NCI-H2081 treated with DMSO at 0.1 percent for 48 hours (cell line): Measurements from ENCODE around the gene IGBP1.
"Not testable (repeated sequence)": the region's sequence is repeated elsewhere in the genome, so short reads cannot be mapped to it uniquely, and the experiment has no call there.

Experiments
- DNase-seq: peaks from one replicate; lab custom pipeline; 2025; lab: John Stamatoyannopoulos, UW

IGBP1 gene

GRCh38 chrX:70133303-70134115 is at the start of gene IGBP1:
Gene IGBP1, plus strand, starts transcription at chrX:70133447. Its CDS starts 501 bp downstream, at chrX:70133948.
- DNase-seq, result peak; percentile 61

DNA sequence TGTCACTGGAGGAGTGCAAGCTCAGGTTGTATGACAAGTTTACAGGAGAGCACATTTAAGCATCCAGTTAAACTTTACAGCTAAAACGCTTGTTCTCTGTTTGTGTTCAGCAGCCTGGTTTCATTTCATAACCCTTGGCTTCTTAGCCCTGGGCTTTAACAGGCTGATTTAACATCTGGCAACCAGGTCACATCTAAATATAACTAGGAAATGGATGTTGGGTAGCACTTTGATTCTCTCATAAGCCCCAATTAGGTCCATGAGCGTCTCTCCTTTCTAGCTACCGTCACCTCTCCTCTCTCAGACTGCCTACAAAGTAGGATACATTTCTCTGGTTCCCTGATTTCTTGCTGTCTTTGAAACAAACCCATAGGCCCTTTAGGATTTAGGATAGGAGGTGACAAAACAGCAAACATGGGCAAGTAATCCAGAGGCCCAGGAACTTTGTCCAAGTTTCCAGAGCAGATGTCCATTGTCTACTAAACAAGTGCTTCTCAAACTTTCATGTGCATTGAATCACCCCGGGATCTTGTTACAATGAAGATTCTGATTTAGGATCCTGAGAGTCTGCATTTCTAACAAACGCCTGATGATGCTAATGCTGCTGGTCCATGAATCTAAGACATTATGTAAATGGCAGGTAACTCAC is 48.5 kb upstream of the IGBP1 start:
- DNase-seq, result no peak

DNA sequence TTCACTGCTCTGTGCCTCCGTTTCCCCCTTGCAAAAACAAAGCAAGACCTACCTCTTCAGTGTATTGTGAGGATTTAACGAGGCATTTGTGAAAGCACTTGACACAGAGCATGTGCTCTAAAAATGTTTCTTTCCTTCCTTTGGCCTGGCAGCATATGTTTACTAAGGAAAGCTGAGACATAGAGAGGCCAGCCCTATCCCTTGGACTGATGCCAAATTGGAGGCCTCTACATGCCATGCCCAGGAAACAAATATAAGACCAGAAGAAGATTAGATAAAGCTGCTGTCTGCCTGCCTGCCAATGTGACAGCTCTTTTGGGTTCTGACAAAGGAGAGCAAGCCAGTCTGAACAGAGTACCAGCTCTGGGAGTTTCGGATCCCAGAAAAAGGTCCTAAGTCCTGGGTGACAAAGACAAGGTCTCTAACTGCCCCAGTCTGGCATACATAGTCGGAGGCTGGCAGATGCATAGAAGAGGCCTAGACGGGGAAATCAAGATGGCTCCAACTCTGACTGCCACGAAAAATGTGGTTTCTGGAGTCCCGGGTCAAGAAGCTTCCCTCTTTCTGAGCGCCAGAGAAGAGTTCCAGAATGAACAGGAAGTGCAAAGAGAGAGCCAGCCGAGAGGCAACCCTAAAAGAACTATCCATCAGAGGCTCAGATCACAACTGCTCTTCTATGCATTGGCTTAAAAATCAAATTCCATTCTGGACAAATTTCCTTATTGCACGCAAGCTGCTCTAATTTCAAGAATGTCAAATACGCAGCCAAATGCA is 45.2 kb upstream of the IGBP1 start:
- no peak for DNase-seq

DNA sequence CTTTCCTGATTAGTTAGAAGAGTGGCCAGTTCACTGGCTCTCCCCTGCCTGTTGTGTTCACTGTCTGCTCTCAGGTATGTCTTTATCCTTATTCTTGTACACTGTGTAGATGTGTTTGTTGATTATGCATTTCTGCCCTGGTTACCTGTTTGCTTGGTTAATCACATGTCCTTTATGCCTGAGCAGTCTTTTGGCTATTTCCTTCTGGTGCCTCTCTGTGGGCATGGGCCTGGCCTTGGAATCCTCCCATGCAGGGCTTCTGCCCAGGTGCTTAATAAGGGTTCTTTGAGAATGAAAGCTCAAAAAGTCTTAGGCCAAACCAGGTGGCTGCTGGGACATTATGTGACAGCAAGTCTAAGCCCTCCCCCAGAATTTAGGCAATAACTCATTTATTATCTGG is 44.5 kb upstream of the IGBP1 start:
- no peak for DNase-seq

- no peak for DNase-seq
Observed at GRCh38 chrX:70089604-70090297, 43.5 kb upstream of the IGBP1 start.

DNA sequence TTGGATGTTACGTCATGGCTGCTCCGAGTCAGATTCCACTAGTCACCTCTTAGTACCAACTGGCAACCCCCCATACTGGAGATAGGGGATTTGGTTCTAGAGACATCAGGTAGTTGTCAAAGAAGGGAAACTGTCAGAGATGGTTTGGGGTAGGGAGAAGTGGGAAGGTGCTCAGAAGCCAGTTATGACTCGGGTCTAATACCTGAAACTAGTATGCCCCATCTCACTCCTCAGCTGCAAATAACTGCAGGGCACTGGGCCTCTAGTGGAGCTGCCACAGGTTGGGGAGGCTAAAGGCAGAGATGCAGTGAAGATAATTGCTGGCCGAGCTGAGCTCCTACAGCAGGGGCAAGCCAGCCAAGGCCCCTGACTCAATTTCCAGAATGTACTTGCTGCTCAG is 41.0 kb upstream of the IGBP1 start:
- DNase-seq, result no peak

DNA sequence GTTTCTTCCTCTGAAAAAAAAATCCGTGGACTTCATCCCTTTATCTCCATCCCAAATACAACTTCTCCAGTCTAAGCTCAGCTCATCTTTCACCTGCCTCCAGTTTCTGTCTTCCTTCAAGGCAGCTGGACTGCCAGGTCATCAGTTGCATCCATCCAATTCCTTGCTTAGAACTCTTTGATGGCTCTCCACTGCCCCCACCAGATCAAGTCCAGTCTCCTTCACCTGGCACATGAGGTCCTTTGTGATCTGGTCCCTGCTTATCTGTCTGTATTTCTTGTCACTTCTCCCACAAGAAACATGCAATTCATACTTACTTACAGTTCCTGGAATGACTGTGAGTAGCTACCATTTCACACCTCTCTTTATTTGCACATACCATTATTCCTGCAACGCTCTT is 37.2 kb upstream of the IGBP1 start:
- no peak for DNase-seq

GRCh38 chrX:70105229-70105628 is 28.0 kb upstream of the IGBP1 start:
- DNase-seq, result no peak

GRCh38 chrX:70111436-70112026 is 21.7 kb upstream of the IGBP1 start:
- not testable (repeated sequence) for DNase-seq

- no peak for DNase-seq
Observed at GRCh38 chrX:70117738-70118137, 15.5 kb upstream of the IGBP1 start.

- not testable (repeated sequence) for DNase-seq
Observed at GRCh38 chrX:70123014-70123413, 10.2 kb upstream of the IGBP1 start.

- no peak for DNase-seq
Observed at GRCh38 chrX:70124678-70125077, 8.6 kb upstream of the IGBP1 start.

DNA sequence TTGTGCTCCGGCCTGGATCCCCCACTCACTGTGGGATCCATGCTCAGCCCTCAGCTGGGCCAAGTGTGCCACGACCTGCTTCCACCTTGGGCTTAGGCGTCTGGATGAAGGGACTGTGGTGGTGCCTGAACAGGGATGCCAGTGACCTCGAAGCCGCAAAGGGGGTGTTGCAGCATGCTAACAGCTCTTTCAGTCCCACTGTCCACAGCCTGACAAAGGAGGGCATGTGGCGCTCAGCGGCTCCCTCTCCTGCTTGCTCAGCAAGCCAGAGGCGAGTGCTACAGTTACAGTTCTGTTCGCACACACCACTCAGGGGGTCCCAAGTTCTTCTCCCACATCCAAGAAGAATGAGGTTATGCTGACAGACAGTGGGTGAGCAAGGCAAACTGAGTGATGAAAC is 5.2 kb upstream of the IGBP1 start:
- no peak for DNase-seq

- no peak for DNase-seq
Observed at GRCh38 chrX:70129816-70130215, 3.4 kb upstream of the IGBP1 start.

- DNase-seq, result no peak
Observed at GRCh38 chrX:70132224-70132623, 1.0 kb upstream of the IGBP1 start.

DNA sequence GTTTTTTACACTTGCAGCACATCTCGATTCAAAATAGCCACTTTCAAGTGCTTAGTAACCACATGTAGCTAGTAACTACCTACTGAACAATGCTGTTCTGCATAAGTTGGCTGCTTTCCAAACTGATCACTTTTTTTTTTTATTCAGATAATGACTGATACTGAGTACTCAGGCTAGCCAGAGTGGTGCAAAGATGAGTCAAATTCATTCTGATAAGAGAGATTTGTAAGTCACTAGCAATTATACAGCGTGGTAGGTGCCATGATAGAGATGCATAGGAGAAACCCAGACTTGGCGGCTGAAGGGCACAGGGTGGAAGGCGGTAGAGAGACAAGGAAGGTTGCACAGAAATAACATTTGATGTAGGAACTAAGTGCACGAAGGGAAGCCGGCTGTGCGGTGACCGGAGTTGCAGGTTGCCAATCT is 357 bp upstream of the IGBP1 start:
- no peak for DNase-seq

DNA sequence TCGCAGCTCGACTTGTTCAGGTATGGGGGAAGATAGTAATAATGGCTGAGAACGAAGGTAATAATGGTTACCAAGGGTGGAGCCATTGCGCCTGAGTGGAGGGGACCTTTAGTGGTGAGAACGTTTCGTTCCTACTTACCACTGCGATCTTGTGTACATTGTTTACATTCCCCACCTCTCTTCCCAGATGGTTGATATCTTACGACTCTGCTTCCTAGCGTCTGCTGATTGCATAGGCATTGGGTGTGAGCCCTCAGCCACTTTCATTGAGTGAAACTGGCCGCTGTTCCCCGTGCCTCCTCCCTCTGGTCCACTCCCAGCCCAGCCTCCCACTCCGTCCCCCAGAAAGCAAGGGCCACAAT is 850 bp downstream of the IGBP1 start:
- no peak for DNase-seq

GRCh38 chrX:70138622-70139021 is 5.4 kb downstream of the IGBP1 start:
- DNase-seq, result no peak

GRCh38 chrX:70139736-70140135 is 6.5 kb downstream of the IGBP1 start:
- no peak for DNase-seq

DNA sequence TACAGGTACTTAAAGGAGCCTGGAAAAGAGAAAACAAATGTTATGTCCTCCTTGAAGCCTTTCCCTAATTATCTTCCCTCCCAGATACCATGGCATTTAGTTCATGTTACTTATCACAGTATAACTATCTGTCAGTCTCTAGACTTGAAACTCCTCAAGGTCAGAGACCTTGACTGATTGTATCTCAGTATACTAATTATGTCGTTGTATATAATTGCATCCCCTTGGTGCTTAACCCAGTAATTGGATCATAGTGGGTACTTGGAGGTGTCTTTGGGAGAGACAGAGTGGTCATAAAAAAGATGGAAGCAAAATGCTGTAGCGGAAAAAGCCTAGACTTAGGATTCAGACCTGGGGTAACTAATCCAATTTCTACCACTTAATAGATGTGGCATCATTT is 8.1 kb downstream of the IGBP1 start:
- DNase-seq, result no peak

- no peak for DNase-seq
Observed at GRCh38 chrX:70166601-70167590, 33.6 kb downstream of the IGBP1 start.
